Right ventricle myocardium inferior (tissue), 1 donor: ENCODE measurements around the gene CACNA2D3. TPM values are rescaled to one million over a fixed set of nuclear protein-coding genes. Genes with fewer than 3 reads are reported as not detected.

Experiments used
- ATAC-seq: fragments of 200-7000 bp; cut with Tn5 transposase; one replicate; pipeline ENCODE4 v1.9.1; 2020; ENCODE audit warnings: mild to moderate bottlenecking, moderate library complexity
- DNase-seq: peaks from one replicate; pipeline ENCODE4 v3.0.0; 2021; ENCODE audit errors: missing footprints
- intact Hi-C: fragments of 100-400 bp; cut with DNase I; formaldehyde crosslinking; loops from one replicate; pipeline ENCODE4 v1.11.0; 2022
- total RNA-seq: library from RNA; stranded (reverse); fragmentation: NEBNext Ultra II Directional; extraction: Animal tissue kit (Norgen Biotek cat#: 25700); gene quantifications from one replicate; pipeline ENCODE4 v1.2.1, GENCODE V29; 2021
- donor health status: DM: no; HTN: yes; CAD: no; lungs with severe emphysema.

The CACNA2D3 gene
- total RNA-seq, 1 donor from 2014 or later: 33.7 TPM

DNA sequence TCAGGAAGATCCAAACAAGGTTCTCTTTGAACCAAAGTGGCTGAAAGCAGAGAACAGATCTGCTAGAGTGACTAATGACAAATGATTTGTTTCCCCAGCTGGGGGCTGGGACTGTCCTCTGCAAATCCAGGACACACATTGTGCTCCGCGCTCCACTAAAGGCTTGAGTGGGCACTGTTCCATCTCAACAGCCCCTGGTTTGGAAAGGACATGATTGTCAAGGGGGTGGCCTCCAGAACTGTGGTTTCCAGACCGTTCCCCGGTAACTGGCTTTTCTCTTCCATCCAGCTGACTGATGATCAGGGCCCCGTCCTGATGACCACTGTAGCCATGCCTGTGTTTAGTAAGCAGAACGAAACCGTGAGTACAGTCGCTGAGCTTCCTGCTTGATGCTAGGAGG lies 714.5 kb downstream of the CACNA2D3 start:
- intact Hi-C loops: no loop called here
- ATAC-seq (no peak), DNase-seq (no peak)

DNA sequence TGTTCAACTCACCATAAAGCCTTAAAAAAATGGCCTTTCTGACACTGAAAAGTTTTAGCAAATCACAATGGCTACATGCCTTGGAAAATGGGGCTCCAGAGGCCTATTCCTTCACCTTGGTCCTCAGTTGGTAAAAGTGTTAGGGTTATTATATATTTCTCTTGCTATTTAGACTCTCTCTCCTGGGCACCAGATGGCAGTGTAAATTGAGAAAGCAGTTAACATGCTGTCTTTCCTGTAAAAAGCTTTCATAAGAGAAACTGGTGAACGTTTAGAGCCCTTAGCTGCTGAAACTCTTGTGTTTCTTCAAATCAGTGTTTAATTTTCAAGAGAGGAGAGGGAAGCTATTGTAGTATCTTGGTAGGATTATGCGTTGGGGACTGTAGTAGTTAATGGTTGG lies 715.6 kb downstream of the CACNA2D3 start:
- no peak for ATAC-seq
- DNase-seq: no peak
- intact Hi-C loops: no loop called here

DNA sequence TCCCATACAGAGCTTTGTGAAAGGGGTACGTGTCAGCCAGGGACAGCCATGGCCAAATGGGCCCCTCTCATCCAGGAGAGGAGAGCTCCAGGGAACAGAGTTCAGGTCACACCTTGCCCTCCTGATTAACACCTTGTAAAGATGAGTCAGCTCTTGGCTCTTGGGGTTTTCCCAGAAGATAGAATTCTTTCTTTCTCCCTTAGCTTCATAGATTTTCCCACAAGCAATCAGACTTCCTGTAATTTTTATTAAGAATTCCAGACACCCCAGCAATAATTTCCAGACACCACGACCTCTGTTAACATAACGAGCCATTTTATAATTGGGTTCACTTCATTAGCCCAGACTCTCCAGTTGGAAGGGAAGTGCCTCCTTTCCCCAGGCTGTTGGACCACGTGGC lies 719.1 kb downstream of the CACNA2D3 start:
- ATAC-seq (no peak), DNase-seq (no peak)
- intact Hi-C loops: no loop called here

DNA sequence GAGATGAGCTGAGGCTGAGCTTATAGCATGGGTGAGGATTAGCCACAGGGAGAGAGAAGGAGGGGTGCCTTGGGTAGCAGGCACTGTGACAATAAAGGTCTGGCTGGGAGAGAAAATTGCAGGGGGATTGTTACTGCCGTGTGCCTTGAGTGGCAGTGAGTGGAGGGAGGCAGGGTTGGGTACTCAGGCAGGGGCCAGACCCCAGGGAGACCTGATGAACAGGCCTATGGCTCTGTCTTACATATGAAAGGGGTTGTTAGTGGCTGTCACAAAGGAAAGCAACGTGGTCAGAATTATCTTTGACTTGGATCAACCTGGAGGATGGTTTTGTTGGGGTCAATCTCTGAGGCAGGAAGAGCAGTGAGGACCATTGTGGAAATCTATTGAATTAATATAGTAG lies 721.0 kb downstream of the CACNA2D3 start:
- ATAC-seq: no peak
- intact Hi-C loops: no loop called here
- DNase-seq: no peak

DNA sequence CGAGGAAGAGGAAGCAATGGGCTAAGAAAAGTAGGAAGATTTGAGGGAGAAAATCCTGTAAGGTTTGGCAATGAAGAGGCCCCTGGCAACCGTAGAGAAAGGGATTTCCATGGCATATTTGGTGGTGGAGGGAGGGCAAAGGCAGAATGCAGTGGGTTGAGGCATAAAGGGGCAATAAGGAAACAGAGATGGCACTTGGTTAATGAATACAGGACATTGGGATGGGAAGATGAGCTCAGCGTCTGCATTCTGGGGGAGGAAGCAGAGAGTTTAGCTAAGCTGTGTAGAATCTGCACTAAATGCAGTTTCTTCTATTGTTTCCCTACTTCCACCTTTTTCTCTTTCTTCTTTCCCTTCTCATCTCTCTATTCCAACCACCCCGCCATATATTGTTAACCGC lies 721.9 kb downstream of the CACNA2D3 start:
- ATAC-seq: no peak
- intact Hi-C loops: no loop called here
- no peak for DNase-seq

DNA sequence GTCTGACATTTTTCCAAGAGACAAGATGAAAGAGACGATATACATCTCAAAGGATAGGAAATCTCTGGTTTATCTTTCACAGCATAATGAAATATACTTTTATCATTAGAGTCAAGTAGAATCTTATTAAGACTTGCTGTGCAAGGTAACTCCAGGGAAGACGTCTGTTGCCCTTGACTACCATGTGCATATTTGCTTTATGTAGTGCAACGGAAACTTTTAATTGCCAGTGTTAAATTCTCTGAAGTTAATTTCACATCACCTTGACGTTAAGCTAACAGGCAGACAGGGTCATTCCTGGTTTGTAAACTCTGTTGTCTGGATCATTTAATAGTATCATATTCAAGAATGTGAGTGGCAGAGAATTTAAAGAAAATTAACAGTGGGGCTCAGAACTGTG lies 722.7 kb downstream of the CACNA2D3 start:
- ATAC-seq: no peak
- intact Hi-C loops: no loop called here
- no peak for DNase-seq

DNA sequence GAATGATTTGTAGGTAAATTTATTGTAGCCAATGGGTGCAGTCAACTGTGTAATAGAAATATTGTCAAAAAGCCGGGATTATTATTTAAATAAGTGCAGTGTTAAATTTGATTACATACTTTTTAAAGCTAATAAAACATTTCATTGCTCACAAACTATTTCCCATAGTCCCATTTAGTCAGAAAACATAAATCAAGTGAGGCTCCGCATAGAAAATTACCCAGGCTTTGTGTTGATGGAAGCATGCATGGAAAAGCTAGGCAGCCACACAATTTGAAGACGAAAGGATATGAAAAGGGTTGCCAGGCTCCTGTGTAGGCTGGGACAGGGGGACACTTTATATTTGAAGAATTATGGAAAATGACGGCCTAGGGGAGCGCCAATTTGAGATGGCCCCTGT lies 723.2 kb downstream of the CACNA2D3 start:
- intact Hi-C loops: no loop called here
- DNase-seq (no peak), ATAC-seq (no peak)

DNA sequence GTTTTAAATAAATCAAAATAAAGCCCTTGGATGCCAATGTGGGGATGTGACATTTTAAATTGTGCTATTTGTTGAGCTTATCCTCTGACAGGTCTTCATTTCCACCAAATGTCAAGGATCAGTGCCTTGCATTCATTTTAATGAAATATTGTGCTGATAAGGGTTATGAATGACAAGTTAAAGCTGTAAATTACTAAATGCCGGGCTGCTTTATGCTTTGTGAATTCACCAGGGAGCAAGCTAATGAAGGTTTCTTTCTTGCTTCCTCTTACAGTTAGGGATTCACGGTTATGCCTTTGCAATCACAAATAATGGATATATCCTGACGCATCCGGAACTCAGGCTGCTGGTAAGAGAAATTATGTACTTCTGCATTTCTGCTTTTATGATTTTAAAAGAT lies 723.8 kb downstream of the CACNA2D3 start:
- ATAC-seq (no peak), DNase-seq (no peak)
- intact Hi-C loops: no loop called here

DNA sequence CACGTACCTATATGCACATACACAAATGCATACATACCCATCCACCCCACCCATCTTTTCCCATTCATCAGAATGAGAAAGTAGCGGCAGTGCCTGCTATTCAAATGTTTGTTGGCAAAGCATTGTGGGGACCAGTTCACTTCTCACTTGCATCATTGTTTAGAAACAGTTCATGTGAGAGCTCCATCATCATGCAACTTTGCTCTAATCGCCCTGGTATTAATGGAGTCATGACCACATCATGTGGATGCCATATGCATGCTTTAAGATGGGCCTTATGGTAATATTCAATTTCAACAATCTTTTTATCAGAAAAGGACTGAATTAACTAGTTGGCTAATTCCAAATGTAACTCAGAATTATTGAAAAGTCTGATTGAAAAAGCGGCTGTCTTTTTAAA lies 725.0 kb downstream of the CACNA2D3 start:
- DNase-seq (no peak), ATAC-seq (no peak)
- intact Hi-C loops: no loop called here

DNA sequence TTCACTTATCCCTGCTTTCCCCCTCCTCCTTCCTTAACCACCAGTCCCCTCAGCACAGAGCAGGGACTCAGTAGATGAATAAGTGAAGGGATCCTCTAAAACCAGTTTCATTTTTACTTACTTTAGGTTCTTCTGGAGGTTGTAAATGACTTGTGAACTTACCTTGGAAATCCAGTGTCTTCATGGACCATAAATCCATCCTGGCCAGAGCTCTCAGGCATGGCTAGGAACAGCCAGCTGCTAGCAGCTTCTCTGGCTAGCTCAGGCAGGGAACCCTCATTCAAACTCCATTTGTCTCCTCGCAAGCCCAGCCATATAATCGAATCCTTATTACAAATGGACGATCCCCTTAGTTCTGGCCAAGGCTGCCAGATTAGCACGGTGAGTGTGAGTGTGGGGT lies 727.0 kb downstream of the CACNA2D3 start:
- ATAC-seq (no peak), DNase-seq (no peak)
- intact Hi-C loops: no loop called here

DNA sequence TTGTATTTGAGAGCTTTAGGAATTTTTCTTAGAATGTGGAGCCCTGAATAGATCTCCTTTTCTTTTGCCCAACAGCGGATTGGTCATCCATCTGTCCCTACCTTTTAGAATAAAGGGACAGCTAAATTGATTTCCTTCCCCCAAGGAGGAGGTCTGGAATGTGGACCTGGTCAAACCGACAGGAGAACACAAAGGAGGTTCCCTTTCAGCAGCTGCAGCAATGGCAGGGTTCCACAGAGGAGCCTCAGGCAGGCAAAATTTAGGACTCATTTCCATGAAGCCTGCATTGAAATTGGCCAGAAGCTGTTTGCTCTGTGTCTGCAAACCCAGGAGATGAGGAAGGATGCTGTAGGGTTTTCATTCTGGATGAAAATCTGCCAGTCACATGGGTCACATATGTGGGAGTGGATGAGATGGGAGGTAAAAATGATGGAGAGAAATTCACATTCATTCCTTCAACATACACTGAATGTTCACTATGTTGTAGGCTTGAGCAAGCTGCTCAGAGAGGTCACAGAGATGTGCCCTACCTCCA lies 728.2 kb downstream of the CACNA2D3 start:
- intact Hi-C loops: loop anchor here (5.0 to 10.0 kb wide), 3 partner anchors 332 to 634 kb away; partner anchors contain the start of gene WNT5A
- ATAC-seq: no peak
- DNase-seq: no peak

DNA sequence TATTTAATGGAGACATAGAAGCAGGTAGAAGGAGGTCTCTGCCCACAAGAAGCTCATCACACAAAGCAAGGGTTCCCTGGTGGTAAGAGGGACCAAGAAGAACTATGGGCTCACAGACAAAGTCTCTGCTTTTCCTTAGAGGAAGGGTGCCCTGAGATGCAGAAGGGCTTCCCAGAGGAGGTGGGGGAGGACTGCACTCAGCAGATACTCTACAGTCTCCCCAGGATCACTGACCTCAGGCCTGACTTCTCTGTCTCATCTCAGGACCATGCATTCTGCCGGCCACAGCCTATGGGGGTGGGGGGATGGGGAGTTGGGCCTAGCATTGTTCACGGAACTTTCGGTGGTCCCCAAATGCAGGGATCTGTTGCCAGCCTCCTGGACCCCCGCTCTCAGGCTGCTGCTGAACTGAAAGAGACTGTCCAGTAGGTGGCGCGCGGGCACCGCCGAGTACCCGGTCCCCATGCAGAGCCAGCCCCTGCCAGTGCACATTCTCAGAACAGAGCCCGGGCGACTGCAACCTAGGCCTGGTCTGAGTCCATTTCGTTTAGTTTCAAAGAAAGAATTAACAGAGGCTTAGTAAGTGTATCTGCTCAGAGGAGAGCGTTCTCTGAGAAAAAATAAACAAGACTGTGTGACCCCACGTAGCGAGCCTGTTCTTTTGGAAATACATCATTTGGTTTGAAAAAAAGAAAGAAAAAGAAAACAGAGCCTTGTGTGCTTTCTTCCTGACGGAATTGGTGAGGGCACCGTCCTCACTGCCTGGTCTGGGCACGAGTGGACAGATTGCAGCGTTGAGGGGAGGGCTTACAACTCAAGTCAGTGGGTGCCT lies 731.4 kb downstream of the CACNA2D3 start:
- intact Hi-C loops: loop anchor here (5.0 to 10.0 kb wide), 3 partner anchors 329 to 631 kb away; partner anchors contain the start of gene WNT5A
- ATAC-seq: peak; percentile 86
- peak; percentile 88 for DNase-seq

DNA sequence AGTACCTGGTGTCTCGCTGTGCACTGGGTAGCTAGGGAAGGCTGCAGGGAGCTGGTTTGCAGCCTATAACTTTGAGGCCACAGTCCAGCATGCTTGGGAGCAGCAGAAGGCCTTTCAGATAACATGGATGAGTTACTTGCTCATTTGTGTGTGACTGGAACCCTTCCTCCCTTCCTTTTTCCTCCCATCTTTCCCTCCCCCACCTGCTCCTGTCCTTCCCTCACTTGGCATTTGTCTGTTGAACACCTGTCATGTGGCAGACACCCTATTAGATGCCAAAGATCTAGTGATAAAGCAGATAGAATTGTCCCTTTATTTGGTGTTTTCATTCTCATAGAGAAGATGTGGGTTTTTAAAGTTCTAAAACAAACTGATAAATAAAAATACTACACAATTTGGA lies 733.9 kb downstream of the CACNA2D3 start:
- DNase-seq (no peak), ATAC-seq (no peak)
- intact Hi-C loops: loop anchor here (5.0 to 10.0 kb wide), 3 partner anchors 96 to 629 kb away; partner anchors contain the start of gene WNT5A

DNA sequence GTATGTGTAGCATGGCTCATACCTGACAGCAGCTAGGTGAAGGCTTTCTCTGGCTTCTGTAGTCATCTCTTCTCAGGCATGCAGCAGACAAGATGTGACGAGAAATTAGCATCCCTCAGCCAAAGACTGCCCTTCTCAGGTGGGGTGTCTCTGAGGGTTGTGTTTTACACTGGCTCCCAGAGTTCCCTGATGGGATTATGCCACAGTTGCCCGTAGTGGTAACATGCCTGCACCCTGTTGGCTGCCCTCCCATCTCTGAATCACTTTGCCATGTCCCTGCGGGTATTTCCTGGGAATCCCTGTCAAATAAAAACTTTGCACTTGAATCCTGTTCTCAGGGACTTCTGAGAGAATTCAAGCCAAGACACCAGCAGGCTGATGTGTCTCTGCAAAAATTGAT lies 735.0 kb downstream of the CACNA2D3 start:
- DNase-seq: no peak
- no peak for ATAC-seq
- intact Hi-C loops: loop anchor here (5.0 to 10.0 kb wide), 3 partner anchors 95 to 627 kb away; partner anchors contain the start of gene WNT5A

DNA sequence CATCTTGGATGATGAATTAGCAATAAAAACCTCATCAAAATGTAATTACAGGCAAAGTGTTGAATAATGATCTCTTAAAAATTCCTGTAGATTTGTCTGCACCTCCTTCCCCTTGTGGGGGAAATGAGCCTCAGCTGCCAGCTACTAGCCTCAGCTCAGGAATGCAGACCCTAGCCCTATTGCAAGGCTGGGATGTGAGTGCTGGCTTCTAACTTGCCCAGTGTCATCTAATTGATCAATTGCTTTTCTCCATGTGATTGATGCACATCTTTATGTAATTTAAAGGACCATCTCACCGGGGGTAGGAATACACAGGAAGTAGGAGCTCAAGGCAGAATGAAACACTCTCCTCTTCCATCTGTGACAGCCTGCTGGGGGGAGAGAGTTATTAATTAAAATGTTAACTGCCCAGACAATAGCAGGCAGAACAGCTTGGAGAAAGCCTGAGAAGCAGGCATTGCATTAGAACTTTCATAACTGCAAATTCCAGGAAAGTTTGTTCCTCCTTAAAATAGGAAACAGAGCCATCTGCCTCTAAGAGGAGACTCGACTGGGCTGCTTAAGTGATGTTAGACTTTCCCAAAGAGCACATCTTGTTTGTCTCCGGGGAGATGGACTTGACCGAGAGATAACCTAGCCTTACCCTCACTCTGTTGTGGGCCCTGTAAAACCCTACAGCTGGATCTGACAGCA lies 735.9 kb downstream of the CACNA2D3 start:
- no peak for ATAC-seq
- intact Hi-C loops: loop anchor here (5.0 to 10.0 kb wide), 3 partner anchors 94 to 627 kb away; partner anchors contain the start of gene WNT5A
- DNase-seq: no peak

DNA sequence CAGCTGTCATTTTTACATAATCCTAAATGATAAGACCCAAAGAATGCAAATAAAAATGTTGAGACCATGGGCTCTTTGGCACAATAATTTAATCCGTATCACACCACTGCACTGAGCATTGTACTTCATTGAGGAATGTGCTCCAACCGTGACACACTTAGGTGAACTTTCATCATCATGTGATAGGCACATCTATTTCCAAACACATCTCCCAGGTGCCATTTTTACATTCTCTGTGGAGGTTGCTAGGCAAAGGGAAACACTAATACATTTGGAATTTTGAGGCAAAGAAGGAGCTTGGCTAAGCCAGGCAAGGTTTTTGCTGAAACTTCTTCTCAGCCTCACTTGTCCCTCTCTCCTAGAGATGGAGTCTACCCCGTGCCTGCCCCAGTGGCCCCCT lies 736.8 kb downstream of the CACNA2D3 start:
- ATAC-seq (no peak), DNase-seq (no peak)
- intact Hi-C loops: loop anchor here (5.0 to 10.0 kb wide), 3 partner anchors 93 to 626 kb away; partner anchors contain the start of gene WNT5A

DNA sequence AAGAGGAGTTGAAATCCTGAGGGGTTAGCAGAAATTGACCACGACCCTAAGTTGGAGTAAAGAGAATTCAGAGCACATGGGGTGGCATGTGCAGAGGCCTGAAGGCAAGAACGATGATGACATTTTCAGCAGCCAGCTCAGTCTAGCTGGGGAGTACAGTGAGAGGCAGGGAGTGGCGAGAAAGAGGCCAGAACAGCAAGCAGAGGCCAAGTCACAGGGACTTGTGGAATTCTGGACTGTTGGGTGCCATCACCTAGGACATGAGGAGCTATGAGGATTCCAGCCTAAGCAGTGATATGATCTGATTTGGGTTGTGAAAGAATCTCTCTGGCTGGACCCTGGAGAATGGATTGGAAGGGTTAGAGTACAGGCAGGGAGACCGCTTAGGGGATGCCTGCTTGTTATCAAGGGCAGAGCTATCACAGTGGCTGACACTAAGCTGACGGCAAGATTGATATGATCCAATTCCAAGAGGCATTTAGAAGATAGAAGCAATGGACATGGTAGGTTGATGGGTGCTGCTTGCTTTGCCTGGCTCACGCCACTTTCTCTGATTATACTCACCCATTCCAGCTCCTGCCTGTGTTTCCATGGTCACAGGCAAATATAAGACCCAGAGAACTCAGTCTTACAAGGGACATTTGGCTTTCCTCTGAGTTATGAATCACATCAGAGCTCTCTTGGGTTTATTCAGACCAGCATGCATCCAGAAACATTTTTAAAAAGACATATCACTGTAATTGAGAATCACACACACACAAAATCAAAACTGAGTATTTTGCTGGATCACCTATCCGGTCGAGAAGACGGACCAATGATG lies 739.1 kb downstream of the CACNA2D3 start:
- ATAC-seq (peak; percentile 79), DNase-seq (no peak)
- intact Hi-C loops: no loop called here

DNA sequence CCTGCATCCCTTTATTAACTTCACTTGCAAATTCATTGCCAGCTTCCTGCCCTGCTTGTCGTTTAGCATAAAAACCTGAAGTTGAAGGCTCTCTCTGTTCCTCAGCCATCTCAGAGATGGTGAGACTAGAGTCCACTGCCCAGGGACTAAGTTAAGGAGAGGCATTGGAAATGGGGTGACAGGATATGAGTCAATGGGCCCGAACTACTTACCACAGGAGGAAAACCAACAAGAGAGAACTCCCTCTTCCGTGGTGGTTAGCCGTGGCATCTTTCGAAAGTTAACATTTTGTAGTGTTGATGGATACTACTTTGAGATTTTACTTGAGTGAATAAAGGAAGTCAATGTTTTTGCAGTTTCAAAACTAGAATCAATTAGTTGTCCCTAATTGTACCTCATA lies 740.2 kb downstream of the CACNA2D3 start:
- intact Hi-C loops: no loop called here
- DNase-seq (no peak), ATAC-seq (no peak)

DNA sequence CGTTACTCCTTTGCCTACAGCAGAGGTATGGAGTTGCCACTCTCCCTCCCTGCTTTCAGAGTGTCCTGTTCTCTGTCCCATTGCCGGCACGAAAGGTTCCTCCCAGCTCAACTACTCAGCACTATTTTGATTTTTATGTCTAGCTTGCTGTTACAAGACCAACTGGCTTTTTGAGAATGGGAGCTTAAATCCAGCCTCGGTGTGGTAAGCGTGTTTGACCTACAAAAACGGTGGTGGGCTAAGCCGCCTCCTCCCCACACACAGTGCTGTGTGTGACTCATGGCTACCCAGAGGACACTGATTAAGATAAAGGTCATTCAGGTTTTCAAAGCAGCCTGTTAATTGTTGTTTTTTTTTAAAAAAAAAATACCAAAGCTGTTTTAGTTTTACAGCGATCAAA lies 741.0 kb downstream of the CACNA2D3 start:
- ATAC-seq (peak; percentile 31), DNase-seq (no peak)
- intact Hi-C loops: no loop called here
